HUDEP-2 (cell line): ENCODE data around the gene STK16.

Experiments
- DNase-seq, 76 experiments: peaks; one replicate each; lab custom pipeline; 2025; ENCODE audit not compliant: unreplicated experiment in 76 of 76; lab: John Stamatoyannopoulos, UW

STK16 gene

DNA sequence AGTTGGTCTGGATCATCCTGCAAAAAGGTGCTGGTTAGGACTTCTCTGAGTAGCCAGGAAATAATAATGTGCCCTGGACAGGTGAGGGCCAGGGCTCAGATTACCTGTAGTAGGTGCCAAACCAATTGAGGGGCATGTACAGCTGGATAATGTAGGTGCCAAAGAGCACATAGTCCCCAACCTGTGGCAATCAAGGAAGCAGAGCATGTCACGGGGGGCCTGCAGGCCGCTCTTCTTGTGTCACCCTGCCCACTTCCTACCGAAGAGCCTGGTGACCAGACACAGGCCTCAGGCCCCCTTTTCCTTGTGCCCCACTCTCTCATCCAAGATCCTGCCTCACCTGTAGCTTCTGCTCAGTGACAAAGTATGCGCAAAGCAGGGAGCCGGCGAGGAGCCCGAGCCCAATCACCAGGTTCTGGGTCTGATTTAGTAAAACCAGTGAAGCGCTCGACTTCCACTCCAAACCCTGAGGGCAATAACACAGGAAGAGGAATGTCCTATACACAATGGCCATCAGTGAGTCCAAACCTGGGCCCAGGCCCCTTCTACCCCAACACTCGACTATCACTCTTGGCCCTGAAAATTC, 31.7 kb upstream of the STK16 start:
- no peak for DNase-seq

GRCh38 chr2:219214141-219214540, 31.1 kb upstream of the STK16 start:
- no peak for DNase-seq

DNA sequence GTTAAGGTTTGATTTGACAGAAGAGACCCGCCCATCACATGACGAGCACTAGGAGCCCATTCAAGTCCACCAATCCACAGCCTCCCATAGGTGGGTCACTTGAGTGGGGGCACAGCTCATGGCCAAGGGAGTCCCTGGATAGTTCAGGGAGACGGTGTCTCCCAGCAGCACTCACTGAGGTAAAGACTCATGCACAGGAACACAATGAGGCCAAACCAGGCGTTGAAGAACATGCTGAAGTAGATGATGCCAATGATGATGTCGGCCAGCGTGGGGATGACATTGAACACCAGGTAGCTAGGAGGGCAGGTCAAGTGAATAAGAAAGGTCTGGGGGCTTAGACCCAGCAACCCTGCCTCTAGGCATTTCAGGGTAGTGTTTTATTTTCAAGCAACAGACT, 30.5 kb upstream of the STK16 start:
- no peak for DNase-seq

GRCh38 chr2:219215871-219216534, 29.3 kb upstream of the STK16 start:
- no peak for DNase-seq

GRCh38 chr2:219216535-219216915, 28.8 kb upstream of the STK16 start:
- DNase-seq, result no peak

GRCh38 chr2:219218217-219218731, 27.0 kb upstream of the STK16 start:
- peak in 53 of 76 experiments; percentile 31 to 88 (median 64) for DNase-seq

DNA sequence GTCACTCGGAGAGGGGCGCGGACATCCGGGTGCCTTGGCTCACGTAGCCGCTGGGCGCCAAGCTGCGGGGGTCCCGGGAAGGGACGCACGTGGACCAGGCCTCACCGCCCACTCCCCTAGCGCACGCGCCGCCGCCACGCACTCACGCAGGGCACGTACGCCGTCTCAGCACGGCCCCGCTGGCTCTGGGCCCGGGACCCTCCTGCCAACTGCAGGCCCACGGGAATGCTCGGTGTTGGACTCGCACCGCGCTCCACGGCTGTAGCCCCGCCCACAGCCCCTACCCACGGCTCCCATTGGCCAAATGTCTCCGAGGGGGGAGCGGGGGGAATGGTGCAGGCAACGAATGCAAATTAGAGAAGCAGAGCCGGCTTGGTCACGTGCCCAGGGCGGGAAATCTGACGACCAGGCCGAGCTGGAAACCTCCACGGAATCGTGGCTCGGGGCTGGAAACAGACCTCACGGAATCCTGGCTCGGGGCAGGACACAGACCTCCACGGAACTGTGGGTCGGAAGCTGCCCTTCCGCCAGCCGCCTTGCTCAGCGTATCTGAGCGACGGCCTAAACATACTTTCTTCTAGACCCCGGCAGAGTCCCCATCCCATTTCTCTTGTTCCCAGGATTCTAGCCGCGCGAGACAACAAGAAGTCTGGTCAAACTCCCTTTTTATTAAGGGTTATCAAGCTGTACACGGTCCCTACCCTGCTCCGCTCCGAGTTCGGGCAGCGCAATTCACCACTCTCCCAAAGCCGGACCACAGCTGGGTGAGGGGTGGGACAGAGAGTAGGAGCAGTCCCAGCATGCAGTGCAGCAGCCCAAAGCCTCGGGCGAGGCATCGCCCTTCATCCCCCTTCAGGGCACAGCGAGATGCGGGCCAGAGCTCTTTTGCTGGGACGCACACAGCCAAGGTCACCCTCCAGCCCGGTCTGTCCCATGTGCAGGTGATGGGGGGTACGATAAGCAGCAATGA, 26.3 kb upstream of the STK16 start, which contains the start of gene ABCB6:
ABCB6 (minus strand) TSS at position 227 of the 970 bp plus-strand sequence. CDS start 285 bp downstream, outside the sequence.
- DNase-seq, result peak in 75 of 76 experiments; percentile 34 to 97 (median 92)

DNA sequence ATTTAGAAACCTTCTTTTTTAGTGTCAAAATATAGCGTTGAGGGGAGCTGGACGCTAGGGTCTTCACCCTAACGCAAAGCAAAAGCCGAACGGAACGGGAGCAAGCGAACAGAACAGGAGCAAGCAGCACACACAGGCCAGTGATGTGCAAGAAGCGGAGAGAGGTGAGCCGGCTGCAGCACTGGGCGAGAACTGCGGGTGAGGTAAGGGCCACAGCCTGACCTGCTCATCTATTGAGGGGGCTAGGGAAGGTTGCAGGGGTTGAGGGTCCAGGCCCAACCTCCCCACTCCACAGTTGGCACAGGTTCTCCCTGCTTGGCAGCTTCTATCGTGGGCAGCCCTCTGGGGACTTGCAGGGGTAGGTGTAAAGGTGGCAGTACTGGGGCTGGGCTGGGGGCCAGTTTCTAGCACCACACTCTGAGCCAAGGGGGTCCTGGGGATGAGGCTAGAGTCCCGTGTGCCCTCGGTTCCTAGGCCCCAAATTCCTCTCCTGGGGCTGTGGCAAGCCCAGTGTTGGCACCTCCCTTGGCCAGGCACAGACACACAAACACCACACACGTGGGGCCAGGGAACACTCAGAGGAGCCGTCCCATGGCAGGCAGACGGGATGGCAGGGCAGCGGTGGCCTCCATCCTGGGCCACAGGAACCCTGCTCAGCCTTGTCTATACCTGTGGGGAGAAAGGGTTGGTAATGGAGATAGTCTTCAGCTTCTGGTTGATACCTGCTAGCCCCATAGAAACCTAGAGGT, 25.3 kb upstream of the STK16 start:
- no peak for DNase-seq

- DNase-seq, result peak in 1 of 76 experiments; percentile 4
These were observed 24.5 kb upstream of the STK16 start for GRCh38 chr2:219220652-219221402.

GRCh38 chr2:219221957-219222518, 23.2 kb upstream of the STK16 start:
- DNase-seq, result no peak

- DNase-seq, result no peak
These were observed 21.3 kb upstream of the STK16 start for GRCh38 chr2:219223831-219224610.

- DNase-seq, result no peak
These were observed 19.9 kb upstream of the STK16 start for GRCh38 chr2:219225350-219225749.

- peak in 9 of 76 experiments; percentile 7 to 34 (median 21) for DNase-seq
These were observed 17.0 kb upstream of the STK16 start for GRCh38 chr2:219228041-219228910.

DNA sequence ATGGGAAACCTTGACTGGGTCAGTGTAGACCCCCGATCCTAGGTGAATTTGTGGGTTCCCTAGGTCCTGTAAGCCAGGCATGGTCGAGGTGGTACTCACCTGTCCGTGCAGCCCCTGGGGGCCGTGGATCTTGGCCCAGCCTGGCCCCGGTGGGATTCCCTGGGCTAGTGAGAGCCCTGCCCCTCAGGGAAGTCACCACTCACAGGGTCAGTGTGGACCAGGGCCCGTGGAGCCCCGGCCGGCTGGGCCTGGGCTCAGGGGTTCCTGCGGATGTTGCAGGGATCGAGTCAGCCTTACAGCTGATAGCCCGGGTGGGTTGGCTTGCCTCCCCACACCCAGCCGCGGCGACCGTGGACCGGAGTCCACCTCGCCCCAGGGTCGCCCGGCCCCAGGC, 16.4 kb upstream of the STK16 start:
- DNase-seq, result peak in 1 of 76 experiments; percentile 4

GRCh38 chr2:219229305-219230058, 15.8 kb upstream of the STK16 start, which contains the start of the genes ANKZF1 and ATG9A:
Gene ANKZF1, plus strand, starts transcription at chr2:219229806. Its CDS starts 452 bp downstream, at chr2:219230258.
Gene ATG9A, minus strand, starts transcription at chr2:219229636. Its CDS starts 1,612 bp downstream, at chr2:219228024.
- DNase-seq, result peak in 75 of 76 experiments; percentile 53 to 99 (median 97)

DNA sequence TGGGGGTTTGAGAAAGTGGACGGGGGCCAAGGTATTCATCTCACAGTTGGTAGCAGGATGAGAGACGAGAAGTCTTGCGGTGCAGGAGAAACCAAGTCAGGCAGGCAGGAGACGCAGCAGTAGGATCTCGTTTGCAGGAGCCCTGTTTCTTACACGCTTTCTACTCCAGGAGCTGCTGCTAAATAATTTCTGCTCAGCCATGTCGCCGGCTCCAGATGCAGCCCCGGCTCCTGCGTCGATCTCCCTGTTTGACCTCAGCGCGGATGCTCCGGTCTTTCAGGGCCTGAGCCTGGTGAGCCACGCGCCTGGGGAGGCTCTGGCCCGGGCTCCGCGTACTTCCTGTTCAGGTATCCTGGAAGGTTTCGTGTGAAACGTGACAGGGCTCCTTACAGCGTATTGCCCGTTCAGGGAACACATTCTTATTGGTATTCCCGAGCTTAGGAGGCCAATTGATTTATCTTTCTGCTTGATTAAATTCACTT, 15.2 kb upstream of the STK16 start:
- peak in 35 of 76 experiments; percentile 1 to 61 (median 25) for DNase-seq
